NCI-H1436 (cell line): Measurements from ENCODE around the gene MID1.

Experiments used
- DNase-seq: peaks from one replicate; lab custom pipeline; 2025; lab: John Stamatoyannopoulos, UW

MID1 gene

DNA sequence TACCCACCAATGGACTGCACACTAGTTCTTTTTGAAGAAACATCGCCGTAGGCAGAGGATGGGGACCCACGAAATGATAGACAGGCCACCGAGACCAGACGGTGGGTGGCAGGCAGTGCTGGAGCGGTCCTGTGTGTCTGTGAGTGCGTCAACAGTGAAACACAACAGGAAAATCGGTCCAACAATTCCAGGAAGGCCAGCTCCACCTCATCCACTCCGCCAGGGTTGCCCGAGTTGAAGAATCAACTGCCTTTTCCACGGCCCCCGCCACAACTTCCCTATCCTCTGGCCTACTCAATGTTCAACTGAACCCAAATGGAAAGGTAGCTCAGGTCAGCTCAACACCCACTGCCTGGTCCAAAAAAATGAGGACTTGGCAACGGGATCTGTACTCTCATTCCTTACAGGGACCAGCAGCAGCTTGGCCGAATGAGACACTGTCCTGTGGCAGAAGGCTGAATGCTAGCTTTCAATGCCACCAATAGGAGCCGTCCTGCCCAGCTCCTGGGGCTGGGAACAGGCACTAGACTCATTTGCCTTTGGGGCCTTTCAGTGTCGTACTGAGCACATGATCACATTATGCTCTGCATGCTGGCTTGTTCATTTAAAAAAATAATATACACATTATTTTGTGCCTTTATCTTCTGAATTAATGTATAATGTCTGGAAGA, 43.5 kb downstream of the MID1 start:
- no peak for DNase-seq

DNA sequence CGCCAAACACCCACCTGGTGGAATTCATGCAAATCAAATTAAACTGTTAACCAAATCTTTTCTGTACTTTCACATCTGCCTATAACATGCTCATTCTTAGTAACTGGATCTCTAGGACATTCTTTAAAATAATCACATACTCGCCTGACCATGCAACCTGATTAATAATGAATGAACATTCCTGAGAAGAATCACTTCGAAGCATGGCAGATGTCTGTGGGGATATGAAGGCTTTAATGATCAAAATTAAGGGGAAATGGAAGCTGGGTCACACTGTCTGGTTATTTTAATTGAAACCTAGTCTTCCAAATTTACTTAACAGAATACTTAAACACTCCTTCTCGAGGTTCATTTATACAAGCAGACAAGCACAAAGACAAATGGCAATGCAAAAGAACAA, 44.2 kb downstream of the MID1 start:
- no peak for DNase-seq

DNA sequence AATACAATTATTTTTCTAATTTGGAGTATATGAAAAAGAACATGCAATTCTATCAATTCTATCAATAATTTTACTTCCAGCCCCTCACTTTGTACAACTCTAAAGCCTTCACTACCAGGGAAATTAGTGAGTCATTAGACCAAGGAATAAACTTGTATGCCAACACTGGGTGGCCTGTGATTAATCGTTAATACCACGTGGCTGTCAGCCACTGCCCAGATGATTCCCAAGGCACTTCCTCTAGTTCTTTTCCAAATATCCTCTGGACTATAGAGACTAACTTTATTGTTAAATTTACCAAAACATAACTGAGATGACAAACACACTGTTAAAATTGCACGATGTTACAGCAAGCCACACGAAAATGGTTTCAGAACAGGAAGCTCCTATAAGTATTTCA, 45.7 kb downstream of the MID1 start:
- no peak for DNase-seq

DNA sequence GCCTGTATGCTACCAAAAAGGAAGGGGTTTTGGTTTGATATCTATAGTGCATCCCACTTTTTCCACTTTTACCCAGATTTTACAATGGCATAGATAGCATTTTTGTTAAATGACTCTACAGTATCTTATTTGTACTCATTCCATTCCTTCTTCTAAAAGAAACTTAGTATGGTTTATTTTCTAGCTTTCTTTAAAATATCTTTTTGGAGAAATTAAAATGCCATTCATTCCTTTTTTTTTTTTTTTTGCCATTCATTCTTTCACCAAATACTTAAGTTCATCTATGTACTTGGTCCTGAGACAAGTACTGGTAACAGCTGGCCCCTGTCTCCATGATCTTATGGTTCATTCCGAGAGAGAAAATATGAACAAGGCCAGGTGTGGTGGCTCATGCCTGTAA, 49.1 kb downstream of the MID1 start:
- DNase-seq = no peak

DNA sequence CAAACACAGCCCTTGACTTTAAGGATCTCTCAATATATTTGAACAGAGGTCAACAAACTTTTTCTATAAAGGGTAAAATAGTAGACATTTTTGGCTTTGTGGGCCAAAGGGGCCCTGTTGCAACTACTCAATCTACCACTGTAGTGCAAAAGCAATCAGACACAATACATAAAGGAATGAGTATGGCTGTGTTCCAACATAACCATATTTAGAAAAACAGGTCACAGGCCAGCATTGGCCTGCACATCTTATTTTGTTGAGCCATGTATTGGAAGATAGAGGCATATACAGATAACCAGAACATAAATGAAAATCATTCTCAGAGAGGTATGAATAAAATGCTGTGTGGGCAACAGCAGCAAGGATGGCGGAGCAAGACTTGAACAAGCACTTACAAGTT, 49.8 kb downstream of the MID1 start:
- no peak for DNase-seq

DNA sequence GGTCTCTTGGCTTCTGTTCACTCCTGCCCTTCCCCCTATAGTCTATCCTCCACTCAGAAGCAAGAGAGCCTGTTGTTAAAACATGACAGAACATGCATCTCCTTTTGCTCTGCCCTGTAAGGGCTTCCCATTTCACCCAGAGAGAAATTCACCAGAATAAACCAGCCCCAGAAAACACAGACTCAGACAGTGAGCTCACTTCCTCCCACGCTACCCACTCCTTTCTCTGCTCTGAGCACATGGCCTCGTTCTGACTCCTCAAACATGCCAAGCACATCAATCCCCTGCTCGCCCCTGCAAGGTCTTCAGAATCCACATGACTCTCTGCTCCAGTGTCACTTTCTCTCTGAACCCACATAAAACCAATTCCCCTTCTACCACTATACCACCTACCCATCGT, 50.4 kb downstream of the MID1 start:
- DNase-seq = no peak

DNA sequence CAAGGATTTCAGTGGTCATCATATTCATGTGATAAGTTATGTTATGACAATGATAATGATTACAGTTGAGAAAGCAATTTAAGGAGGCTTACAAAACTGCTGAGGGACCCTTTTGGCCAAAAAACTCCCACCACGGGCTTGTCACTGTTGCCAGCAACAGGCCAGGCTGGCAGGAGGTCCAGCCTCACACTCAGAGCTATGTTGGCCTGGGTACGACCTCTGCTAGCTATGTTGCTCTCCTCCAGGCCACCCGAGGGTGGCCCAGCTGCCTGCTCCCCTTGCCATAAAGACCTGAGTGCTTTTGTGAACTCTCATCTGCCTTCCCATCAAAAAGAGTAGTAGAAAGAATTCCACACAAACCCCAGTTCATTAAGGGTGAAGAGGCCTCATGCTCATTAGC, 52.0 kb downstream of the MID1 start:
- no peak for DNase-seq

DNA sequence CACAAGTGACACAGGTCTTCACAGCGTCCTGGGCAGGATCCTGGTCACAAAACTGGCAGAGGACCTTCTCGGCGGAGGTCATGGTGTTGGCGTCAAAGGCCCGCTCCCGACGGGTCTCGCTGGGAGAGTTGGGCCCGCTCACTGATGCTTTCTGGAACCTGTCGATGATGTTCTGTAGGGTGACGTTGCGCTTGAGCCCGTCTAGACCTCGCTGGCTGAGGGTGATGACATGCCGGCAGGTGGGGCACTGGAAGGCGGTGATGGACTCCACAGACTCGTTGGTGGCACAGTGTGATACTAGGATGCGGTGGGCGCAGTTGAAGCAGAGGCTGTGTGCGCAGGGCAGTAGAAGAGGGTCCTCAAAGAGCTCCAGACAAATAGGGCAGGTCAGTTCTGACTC, 53.2 kb downstream of the MID1 start:
- no peak for DNase-seq

DNA sequence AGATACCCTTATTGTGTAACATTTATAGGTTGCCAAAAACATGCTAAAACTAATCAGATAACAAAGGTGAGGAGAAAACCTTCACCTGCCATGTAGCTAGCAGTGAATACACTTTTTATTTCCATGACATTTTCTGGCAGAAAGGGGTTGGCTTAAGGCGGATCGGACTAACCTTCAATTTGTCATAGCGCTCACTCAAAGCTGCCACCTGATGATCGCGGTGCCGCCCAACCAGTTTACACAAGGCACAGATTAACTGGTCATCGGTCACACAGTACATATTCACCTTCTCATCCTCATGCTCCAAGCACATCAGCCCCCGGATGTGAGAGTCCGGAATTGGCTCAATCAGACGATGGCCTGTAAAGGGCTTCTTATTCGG, 53.7 kb downstream of the MID1 start:
- no peak for DNase-seq

DNA sequence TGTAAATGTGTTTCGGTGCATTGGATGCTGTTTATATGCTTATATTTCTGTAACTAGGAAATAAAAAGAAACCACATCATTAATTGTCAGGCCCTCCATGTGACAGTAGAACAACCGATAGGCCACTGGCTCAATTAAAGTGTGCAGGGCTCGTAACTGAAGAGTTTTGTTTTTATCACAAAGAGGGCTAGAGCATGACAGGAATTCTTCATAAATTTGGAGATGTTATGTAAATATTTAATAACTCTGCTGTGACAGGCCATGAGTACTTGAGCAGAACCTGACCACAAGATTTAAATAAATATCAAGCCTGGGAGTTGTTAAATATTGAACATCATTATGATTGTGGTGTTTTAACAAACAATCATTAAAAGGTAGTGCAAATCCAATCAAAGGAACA, 55.9 kb downstream of the MID1 start:
- no peak for DNase-seq

DNA sequence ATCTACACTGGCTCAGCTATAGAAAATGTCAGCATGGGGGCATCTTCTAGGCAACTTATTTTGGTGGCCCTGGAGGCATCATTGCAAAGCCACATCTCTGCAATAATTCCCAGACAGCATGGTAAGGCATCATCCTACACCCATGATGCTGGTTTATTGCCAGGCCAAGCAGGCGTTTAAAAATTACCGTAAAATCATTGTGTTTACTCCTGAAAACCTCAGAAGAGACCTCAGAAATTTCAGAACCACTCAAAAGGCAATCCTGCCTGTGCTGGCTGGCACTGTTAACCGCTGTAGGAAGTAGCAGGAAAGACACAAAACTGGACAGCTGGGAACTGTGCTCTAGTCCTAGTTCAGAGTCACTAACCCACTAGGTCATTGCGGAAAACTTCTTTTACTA, 63.2 kb downstream of the MID1 start:
- DNase-seq = no peak

DNA sequence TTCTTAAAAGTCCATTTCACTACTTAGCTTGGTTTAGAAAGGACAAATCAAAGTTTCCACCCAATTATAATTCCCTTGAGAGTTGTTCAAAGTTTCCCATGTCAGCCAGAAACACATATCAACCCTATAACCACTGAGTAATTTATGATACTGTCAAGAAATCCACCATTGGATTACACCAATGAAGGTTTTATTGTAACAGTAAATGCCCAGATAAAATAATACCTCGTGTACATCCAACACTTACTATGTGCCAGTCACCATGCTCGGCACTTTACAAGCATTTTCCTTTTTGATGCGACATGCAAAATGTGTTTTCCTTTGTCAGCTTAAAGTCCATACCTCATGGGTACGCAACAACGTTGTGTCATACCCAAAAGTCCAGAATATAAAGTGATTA, 64.0 kb downstream of the MID1 start:
- no peak for DNase-seq

DNA sequence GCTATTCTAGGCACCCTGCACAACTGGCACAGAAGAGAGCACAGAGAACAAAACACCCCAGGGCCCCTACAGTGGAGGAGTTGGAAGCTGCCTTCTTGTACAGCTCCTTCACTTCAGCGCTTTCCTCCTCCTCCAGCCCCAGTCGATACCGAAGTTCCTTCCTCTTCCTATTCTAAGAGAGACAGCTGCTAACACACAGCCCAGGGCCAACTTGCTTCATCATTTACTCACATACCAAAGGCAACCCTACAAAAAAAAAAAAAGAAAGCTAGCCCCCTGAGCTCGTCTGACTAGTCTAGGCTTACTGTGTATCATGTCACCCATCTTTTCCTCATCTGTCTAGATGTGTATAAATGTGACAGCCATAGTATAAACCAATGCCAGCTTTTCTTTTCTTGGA, 64.5 kb downstream of the MID1 start:
- no peak for DNase-seq

DNA sequence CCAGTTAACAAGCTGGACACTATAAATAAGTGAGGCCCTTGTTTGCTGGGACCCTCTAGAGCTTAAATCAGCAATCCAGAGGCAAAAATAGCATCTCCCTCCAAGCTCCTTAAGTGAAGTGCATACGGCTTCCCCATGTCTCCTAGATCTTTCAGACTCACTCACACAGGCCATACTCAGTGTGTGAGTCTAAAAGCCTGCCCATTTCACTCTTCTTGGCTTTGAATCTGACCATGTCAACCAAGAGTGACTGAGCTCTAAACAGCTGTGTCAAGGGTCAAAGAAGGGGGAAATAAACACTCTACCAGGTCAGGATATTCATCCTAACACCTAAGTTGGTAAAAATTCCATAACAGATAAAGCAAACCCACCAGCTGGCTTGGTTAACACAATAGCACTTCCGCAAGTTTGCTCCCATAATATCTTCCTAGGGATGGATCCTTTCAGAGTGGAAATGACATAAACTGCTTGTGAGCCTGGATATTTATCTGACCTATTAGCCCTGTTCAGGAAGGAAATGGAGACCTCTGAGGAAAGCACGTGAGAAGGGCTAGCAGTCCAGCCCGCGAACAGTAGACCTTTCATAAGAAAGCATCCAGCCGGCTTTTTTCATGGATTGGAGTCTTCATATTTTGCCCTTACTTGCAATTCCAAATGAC, 65.6 kb downstream of the MID1 start:
- no peak for DNase-seq

DNA sequence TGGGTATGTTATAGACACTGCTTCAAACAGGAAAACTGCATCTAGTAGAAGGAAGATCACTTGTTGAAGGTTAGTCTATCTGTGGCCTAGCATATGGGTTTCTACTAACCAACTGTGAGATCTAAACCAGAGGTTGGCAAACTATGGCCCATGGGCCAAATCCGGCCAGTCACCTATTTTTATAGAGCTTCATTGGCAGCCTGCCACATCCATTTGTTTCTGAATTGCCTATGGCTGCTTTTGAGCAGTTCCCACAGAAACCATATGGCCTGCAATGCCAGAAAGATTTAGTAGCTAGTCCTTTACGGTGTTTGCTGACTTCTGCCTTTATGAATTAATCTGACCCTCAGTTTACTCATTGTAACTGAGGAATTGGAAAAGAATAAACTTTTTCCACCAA, 71.1 kb downstream of the MID1 start:
- DNase-seq = no peak

DNA sequence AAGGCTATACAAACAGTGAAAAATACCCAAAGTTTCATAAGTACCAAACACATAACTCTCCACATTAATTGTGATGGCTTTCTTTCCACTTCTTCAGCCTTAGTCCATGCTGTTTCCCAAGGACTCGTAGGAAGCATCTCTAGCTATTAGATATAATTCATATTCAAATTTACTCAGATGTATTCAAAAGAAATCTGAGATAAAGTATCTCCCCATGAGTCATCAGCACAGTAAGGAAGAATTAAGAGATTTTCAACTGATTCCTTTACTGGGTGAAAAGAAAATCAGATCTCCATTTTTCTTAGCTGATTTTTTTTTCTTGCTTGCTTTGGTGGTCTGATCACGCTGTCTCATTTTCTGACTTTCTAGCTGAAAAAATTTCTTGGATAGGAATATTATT, 71.7 kb downstream of the MID1 start:
- DNase-seq = no peak

DNA sequence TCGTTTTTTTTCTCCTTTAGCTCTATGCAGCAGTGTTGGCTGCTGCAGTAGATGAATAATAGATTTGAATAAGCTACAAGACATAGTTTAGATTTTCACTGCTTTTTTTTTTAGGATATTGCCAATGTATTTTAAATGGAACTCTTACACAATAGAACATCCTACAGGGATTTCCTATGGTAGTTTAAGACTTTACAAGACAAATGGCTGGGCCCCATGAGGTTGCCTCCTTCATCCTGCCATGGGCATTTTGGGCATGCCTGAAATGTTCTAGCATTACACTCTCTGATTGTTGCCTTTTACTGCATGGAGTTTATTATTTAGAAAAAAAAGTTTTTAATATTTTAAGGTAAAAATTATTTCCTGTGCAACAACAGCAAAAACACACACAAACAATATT, 74.5 kb downstream of the MID1 start:
- no peak for DNase-seq

DNA sequence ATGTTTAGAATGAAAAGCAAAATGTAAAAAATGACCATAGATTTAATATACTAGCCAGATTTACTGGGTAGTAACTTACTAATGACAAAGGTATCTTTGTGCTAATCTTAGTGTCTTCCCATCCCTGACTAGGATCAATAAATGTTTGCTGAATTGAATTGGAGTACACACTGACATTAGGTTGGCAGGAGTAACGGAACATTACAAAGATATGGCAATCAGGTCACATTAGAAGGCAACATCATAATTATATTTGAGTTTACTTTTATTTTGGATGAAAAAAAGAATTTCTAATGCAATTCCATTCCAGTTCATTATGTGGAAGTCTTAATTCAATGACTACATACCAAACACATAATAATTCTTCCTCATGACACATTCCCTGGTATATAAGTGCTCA, 77.8 kb downstream of the MID1 start:
- DNase-seq = no peak

DNA sequence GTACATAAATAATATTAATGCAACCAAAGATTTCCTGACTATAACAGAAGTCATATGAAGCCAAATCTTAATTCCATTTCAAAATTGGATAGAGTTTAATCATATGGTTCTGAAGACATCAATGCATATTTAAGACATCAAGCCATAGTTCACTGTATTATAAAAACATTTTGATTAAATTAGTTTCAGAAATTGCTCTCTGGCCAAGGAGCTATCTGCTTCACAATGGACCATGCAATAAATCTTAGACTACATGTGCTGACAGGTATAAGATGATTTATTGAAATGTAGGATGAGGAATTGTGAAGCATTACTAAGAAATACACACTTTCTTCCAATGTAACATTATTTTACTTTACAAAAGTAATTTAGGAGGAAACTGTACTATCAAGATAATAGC, 81.6 kb downstream of the MID1 start:
- no peak for DNase-seq

DNA sequence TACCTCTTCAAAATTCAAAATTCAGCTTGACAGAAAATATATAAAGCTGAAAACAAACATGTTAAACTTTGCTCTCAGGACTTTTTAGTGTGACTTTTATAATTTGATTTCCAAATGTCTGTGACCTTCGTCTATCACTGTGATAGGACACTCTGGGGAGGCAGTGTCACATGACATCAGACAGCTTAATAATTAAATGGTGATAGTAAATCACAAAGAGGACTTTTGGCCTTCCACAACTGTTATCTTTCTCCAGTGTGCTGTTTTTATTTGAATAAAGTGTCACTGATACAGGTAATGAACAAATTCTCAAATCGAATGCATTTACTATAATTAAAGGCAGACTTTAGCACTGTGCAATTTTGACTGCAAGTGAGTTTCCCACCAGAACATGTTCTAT, 83.1 kb downstream of the MID1 start:
- no peak for DNase-seq

DNA sequence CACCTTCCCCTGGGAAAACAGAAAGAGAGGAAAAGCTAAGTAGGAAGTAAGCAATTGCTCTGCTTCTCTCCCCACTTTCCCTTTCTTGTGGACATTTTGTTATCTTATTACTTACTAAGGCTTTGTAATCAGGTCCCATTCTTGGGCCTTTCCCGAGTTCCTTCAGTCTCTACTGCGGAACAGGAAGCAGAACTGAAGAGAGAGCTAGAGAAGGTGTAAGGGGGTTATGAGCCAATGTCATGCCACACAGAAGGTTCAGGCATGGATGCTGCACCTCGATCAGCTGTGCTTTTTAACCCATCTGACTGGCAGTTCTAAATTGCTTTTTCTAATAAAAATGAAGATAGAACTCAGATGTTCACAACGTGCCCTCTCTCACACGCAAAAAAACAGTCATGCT, 83.6 kb downstream of the MID1 start:
- DNase-seq = no peak

DNA sequence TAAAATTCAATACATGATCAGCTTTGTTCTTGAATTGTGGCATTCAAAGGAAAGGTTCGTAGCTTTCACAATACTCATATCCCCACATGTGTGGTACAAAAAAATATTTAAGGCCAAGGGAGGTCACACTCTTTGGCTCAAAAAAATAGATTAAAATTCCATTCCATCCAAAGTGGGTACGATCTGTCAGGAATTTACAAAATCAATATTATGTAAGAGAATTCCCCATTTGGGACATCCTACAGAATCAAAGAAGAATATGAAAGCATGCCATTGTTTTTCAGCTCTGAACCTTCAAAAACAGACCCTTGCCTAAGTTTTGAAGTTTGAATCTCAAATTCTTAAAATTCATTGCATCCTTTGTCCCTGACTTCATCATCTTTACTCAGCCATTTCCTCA, 85.8 kb downstream of the MID1 start:
- DNase-seq = no peak

DNA sequence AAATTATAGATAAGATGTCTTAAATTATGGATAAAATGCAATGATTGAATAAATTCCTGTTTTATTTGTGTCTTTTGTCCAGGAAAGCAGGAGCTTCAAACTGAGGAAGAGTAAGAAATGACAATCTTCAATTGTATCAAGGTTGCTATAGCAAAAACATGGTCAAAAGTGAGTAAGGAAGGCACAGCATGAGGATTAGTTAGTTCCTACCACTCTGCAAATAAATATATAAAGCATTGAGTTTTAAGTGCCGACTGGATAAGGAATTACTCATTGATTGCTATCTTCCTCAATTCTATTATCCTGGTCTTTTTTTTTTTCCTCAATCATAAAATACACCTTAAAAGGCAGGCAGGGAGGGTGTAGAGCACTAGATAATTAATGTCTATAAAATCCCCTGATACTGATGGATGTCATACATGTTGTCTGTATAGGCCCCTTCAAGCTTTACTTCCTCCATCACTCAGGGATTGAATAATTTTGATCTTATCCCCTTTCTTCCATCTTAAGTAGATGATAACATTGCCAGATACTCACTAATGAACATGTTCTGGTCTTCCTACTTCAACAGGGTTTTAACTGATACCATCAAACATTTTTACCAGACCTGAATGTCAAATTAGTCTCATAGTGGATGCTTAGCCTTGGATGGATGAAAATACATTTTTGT, 86.6 kb downstream of the MID1 start:
- no peak for DNase-seq

DNA sequence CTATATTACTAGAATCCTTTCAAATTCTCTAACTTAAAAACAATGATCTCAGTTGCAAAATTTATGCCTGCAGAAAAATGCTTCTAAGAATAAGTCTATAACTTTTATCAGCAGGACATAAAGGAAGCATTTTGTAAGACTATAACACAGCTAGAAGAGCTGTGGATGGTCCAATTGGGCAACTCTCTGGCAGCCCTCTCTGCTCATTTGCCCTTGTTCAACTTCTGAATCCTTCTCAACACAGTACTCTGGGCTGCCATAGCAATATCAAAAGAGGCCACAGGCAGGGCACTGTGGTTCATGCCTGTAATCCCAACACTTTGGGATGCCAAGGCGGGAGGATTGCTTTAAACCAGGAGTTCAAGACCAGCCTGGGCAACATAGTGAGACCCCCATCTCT, 88.5 kb downstream of the MID1 start:
- DNase-seq = no peak
